HFFc6 (cell line): ENCODE data around the gene PPP1R9B. TPM values are rescaled to one million over a fixed set of nuclear protein-coding genes. Genes with fewer than 3 reads are reported as not detected.
A peak's percentile ranks its signal among the peaks of the same experiment; 100 is the strongest.

Experiments
- DNase-seq: peaks from one replicate; pipeline ENCODE4 v3.0.0-alpha.2; 2018
- H3K27ac Mint-ChIP-seq: 2 replicates; pipeline ENCODE4 v1.8.0; 2020; ENCODE audit warnings: mild to moderate bottlenecking, mixed read lengths
- H3K27me3 Mint-ChIP-seq: 2 replicates; pipeline ENCODE4 v1.8.0; 2021; ENCODE audit warnings: mild to moderate bottlenecking, moderate library complexity, mixed read lengths; ENCODE audit not compliant: insufficient read depth
- H3K36me3 Mint-ChIP-seq: 2 replicates; pipeline ENCODE4 v1.8.0; 2021; ENCODE audit warnings: low read depth, mixed read lengths
- H3K4me1 Mint-ChIP-seq: 2 replicates; pipeline ENCODE4 v1.8.0; 2020; ENCODE audit warnings: low read depth, mixed read lengths
- H3K4me3 Mint-ChIP-seq: 2 replicates; pipeline ENCODE4 v1.8.0; 2020; ENCODE audit warnings: mild to moderate bottlenecking, moderate library complexity, mixed read lengths
- H3K9me3 Mint-ChIP-seq: 2 replicates; pipeline ENCODE4 v1.8.0; 2020; ENCODE audit warnings: mild to moderate bottlenecking, mixed read lengths
- total RNA-seq, 6 experiments: library from RNA; stranded (reverse); fragmentation: NEBNext Ultra II Directional; extraction: Animal tissue kit (Norgen Biotek cat#: 25700); gene quantifications; 2 replicates in 1 of 6; 3 replicates in 5 of 6; pipeline ENCODE4 v1.2.3, GENCODE V29; 2021
- TF ChIP-seq, protein P1 (sequence below): fragments of 200-600 bp; sonication (generic); IDR thresholded peaks from 2 replicates; pipeline ENCODE4 v1.5.0; 2021; ENCODE audit warnings: antibody characterized with exemption, mild to moderate bottlenecking

Gene PPP1R9B
- total RNA-seq, 6 experiments from 2014 or later, result 66.4 to 78.5 (median 68.7) TPM

- Mint-ChIP-seq H3K9me3 (no peaks in the 10 kb centered on the region), H3K27ac (peak overlapping the region; percentile 64; the same call in 1 of the 2 replicates), H3K27me3 (peaks cover 11% of the 10 kb centered on the region), H3K4me1 (peaks cover 42% of the 10 kb centered on the region), H3K4me3 (peak overlapping the region; percentile 90), H3K36me3 (no peaks in the 10 kb centered on the region)
- no peak for DNase-seq
- TF ChIP-seq, protein P1, sequence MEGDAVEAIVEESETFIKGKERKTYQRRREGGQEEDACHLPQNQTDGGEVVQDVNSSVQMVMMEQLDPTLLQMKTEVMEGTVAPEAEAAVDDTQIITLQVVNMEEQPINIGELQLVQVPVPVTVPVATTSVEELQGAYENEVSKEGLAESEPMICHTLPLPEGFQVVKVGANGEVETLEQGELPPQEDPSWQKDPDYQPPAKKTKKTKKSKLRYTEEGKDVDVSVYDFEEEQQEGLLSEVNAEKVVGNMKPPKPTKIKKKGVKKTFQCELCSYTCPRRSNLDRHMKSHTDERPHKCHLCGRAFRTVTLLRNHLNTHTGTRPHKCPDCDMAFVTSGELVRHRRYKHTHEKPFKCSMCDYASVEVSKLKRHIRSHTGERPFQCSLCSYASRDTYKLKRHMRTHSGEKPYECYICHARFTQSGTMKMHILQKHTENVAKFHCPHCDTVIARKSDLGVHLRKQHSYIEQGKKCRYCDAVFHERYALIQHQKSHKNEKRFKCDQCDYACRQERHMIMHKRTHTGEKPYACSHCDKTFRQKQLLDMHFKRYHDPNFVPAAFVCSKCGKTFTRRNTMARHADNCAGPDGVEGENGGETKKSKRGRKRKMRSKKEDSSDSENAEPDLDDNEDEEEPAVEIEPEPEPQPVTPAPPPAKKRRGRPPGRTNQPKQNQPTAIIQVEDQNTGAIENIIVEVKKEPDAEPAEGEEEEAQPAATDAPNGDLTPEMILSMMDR, result no peak
These were observed 21.8 kb downstream of the PPP1R9B start for GRCh38 chr17:50128441-50129352.

DNA sequence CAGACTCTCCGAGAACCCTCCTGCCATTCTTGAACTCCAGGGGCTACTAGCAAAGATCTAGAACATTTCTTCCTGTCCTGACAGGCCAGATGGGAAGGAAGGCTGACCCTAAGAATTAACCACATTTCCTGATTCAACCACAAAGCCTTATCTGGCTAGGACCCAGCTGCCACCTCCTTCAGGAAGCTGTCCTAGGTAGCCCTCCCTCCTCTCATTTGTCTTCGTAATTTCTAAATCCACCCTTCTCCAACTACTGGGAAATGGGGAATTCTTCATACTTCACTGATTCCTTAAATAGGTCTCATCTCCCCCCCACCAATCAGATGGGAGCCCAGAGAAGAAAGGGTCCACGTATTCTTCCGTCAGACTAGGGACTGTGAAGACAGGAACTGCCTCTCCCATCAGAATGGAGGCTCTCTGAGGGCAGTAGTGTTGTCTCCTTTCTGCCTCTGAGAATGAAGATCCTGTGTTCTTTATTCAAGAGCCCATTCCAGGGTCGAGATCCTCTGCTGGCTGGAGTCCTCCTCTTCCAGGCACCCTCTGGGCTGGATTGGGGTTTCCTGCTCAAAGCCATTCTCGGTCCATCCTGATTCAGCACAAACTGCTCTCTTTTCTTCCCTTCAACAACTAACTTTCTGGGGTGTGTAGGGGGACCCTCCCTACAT, 22.6 kb downstream of the PPP1R9B start:
- TF ChIP-seq, protein P1, result no peak
- Mint-ChIP-seq H3K27me3 (peaks cover 11% of the 10 kb centered on the region), H3K36me3 (no peaks in the 10 kb centered on the region), H3K27ac (no peak overlapping the region), H3K4me1 (peaks cover 34% of the 10 kb centered on the region), H3K9me3 (no peaks in the 10 kb centered on the region), H3K4me3 (no peak overlapping the region)
- no peak for DNase-seq

DNA sequence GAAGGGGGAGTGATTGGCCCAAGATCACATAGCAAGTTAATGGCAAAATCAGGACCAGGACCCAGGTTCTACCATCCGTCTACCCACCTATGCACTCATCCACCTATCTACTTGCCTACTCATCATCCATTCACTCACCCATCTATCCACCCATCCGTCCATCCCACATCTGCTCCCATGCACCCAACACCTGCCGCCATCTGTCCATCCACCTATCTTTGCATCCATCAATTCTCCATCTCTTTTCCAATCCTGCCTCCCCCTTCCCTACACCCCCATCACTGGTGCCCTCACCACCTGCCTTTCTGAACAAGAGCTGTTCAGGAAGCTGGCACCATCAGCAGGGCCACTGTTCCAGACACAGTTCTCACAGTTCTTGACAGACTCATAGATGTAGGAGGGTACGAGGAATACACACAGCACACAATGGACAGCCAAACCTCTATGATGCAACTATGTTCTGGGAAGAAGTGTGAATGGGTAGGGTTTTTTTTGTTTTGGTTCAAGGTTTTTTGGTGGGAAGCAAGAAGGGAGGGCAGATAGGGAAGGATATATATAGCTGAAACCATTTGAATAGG, 25.0 kb downstream of the PPP1R9B start:
- TF ChIP-seq, protein P1, result no peak
- DNase-seq, result no peak
- H3K36me3 Mint-ChIP-seq, result no peaks in the 10 kb centered on the region
- no peaks in the 10 kb centered on the region for H3K9me3 Mint-ChIP-seq
- H3K4me3 Mint-ChIP-seq, result no peak overlapping the region
- peaks cover 10% of the 10 kb centered on the region for H3K27me3 Mint-ChIP-seq
- H3K4me1 Mint-ChIP-seq, result peaks cover 18% of the 10 kb centered on the region
- H3K27ac Mint-ChIP-seq, result no peak overlapping the region

- Mint-ChIP-seq H3K4me3 (no peak overlapping the region), H3K27me3 (peaks cover 18% of the 10 kb centered on the region), H3K9me3 (no peaks in the 10 kb centered on the region), H3K4me1 (peaks cover 15% of the 10 kb centered on the region), H3K36me3 (no peaks in the 10 kb centered on the region), H3K27ac (no peak overlapping the region)
- DNase-seq, result no peak
- TF ChIP-seq, protein P1, result no peak
These were observed 26.7 kb downstream of the PPP1R9B start for GRCh38 chr17:50123649-50124349.

- Mint-ChIP-seq H3K9me3 (no peaks in the 10 kb centered on the region), H3K4me1 (peaks cover 13% of the 10 kb centered on the region), H3K27me3 (peaks cover 16% of the 10 kb centered on the region), H3K36me3 (no peaks in the 10 kb centered on the region), H3K4me3 (no peak overlapping the region), H3K27ac (no peak overlapping the region)
- no peak for DNase-seq
- TF ChIP-seq, protein P1, result no peak
These were observed 27.5 kb downstream of the PPP1R9B start for GRCh38 chr17:50122945-50123344.
